Left cardiac atrium (tissue), 4 donors: ENCODE results near the gene MRPL33. TPM values are rescaled to one million over a fixed set of nuclear protein-coding genes. Genes with fewer than 3 reads are reported as not detected.
A peak's percentile ranks its signal among the peaks of the same experiment; 100 is the strongest.

Source experiments
- ATAC-seq, 2 donors: fragments of 200-7000 bp; cut with Tn5 transposase; one replicate each; pipeline ENCODE4 v1.9.1; 2020; ENCODE audit warnings: mild to moderate bottlenecking in 2 of 2, moderate library complexity in 2 of 2
- DNase-seq: peaks from one replicate; pipeline ENCODE4 v3.0.0-alpha.2; 2020
- intact Hi-C, 2 donors: fragments of 100-400 bp; cut with DNase I; formaldehyde crosslinking; loops; one replicate each; pipeline versions ENCODE4 v1.14.1 to v1.15.1; 2022 to 2023
- total RNA-seq, 2 donors: library from RNA; stranded (reverse); fragmentation: NEBNext Ultra II Directional; extraction: Animal tissue kit (Norgen Biotek cat#: 25700); gene quantifications; one replicate each; pipeline ENCODE4 v1.2.1, GENCODE V29; 2021
- donor health status: DM: no; HTN: yes; CAD: no.
- donor health status: DM: no; HTN: yes; CAD: no; lungs with severe emphysema.
- donor health status: DM: yes; HTN: yes; CAD: no.
- donor health status: Dilated cardiomyopathy.

The MRPL33 gene
- total RNA-seq, 2 donors from 2014 or later, result 198 to 226 TPM

GRCh38 chr2:27765621-27766286 lies 5.8 kb upstream of the MRPL33 start:
- ATAC-seq (peak; percentile 82 to 90), DNase-seq (peak; percentile 76)
- intact Hi-C loops, result no loop called here

GRCh38 chr2:27766287-27766661 lies 5.2 kb upstream of the MRPL33 start:
- no peak for ATAC-seq
- intact Hi-C loops, result no loop called here
- DNase-seq, result no peak

- DNase-seq, result no peak
- intact Hi-C loops, result no loop called here
- no peak for ATAC-seq
Measured at GRCh38 chr2:27771202-27771547, 344 bp upstream of the MRPL33 start.

GRCh38 chr2:27772804-27773203 lies 1.3 kb downstream of the MRPL33 start:
- no peak for DNase-seq
- intact Hi-C loops, result no loop called here
- ATAC-seq, result no peak

GRCh38 chr2:27773959-27774358 lies 2.4 kb downstream of the MRPL33 start:
- DNase-seq, result no peak
- no peak for ATAC-seq
- intact Hi-C loops, result no loop called here

- intact Hi-C loops, result no loop called here
- ATAC-seq (peak in 1 of 2 donors; percentile 26), DNase-seq (peak; percentile 73)
Measured at GRCh38 chr2:27776097-27776496, 4.6 kb downstream of the MRPL33 start.

- no peak for DNase-seq
- intact Hi-C loops, result no loop called here
- ATAC-seq, result no peak
Measured at GRCh38 chr2:27776696-27777095, 5.2 kb downstream of the MRPL33 start.

GRCh38 chr2:27779417-27780055 lies 8.0 kb downstream of the MRPL33 start:
- DNase-seq (no peak), ATAC-seq (peak in 1 of 2 donors; percentile 30)
- intact Hi-C loops, result no loop called here

GRCh38 chr2:27781496-27781895 lies 10.0 kb downstream of the MRPL33 start:
- ATAC-seq (no peak), DNase-seq (no peak)
- intact Hi-C loops, result no loop called here

- intact Hi-C loops, result no loop called here
- ATAC-seq (no peak), DNase-seq (no peak)
Measured at GRCh38 chr2:27782701-27783100, 11.2 kb downstream of the MRPL33 start.

GRCh38 chr2:27790796-27791195 lies 19.3 kb downstream of the MRPL33 start:
- no peak for DNase-seq
- ATAC-seq, result no peak
- intact Hi-C loops, result no loop called here

- ATAC-seq (no peak), DNase-seq (no peak)
- intact Hi-C loops, result no loop called here
Measured at GRCh38 chr2:27792759-27793158, 21.2 kb downstream of the MRPL33 start.

GRCh38 chr2:27795093-27795834 lies 23.7 kb downstream of the MRPL33 start:
- ATAC-seq, result no peak
- intact Hi-C loops, result no loop called here
- no peak for DNase-seq

GRCh38 chr2:27795868-27796277 lies 24.4 kb downstream of the MRPL33 start:
- ATAC-seq, result peak in 1 of 2 donors; percentile 72
- intact Hi-C loops, result loop anchor here in 1 of 2 donors (2.0 kb wide), 1 partner anchor 73 kb away; no protein-coding TSS in a partner anchor

GRCh38 chr2:27796791-27797765 lies 25.6 kb downstream of the MRPL33 start:
- intact Hi-C loops, result loop anchor here in 1 of 2 donors (2.0 kb wide), 1 partner anchor 74 kb away; no protein-coding TSS in a partner anchor
- ATAC-seq, result no peak
- DNase-seq, result peak; percentile 37

More at GRCh38 chr2:27795868-27796277, 24.4 kb downstream of the MRPL33 start:
- no peak for DNase-seq

GRCh38 chr2:27797841-27798240 lies 26.3 kb downstream of the MRPL33 start:
- ATAC-seq (no peak), DNase-seq (no peak)
- intact Hi-C loops, result loop anchor here in 1 of 2 donors (2.0 kb wide), 1 partner anchor 75 kb away; no protein-coding TSS in a partner anchor

- intact Hi-C loops, result no loop called here
Measured at GRCh38 chr2:27798486-27798885, 27.0 kb downstream of the MRPL33 start.

GRCh38 chr2:27798948-27799645 lies 27.6 kb downstream of the MRPL33 start:
- ATAC-seq (peak; percentile 56 to 92), DNase-seq (peak; percentile 83)
- intact Hi-C loops, result no loop called here

More at GRCh38 chr2:27798486-27798885, 27.0 kb downstream of the MRPL33 start:
- no peak for ATAC-seq
- DNase-seq, result no peak
